OCI-LY7 (cell line): ENCODE results near the gene GNG14. TPM values are rescaled to one million over a fixed set of nuclear protein-coding genes. Genes with fewer than 3 reads are reported as not detected.

Source experiments
- BruUV-seq: library from RNA; stranded (reverse); fragments of 400-500 nt; replicated peaks from 2 replicates; lab custom pipeline; 2021; lab: Mats Ljungman, UMichigan
- CTCF ChIA-PET: fragments of 300-600 bp; sonication (Branson Sonifier 250); formaldehyde crosslinking; loops from one replicate; lab custom pipeline; 2022; ENCODE audit warnings: antibody characterized with exemption; ENCODE audit not compliant: unreplicated experiment; lab: Charles Lee
- POLR2A ChIA-PET: fragments of 300-600 bp; sonication (Branson Sonifier 250); formaldehyde crosslinking; loops from one replicate; lab custom pipeline; 2022; ENCODE audit warnings: antibody characterized with exemption; lab: Charles Lee
- DNase-seq: peaks from one replicate; pipeline ENCODE4 v3.0.0-alpha.2; 2015; ENCODE audit warnings: low spot score
- H2AFZ ChIP-seq: fragments of 200-600 bp; sonication (generic), shearing (Covaris generic); 2 replicates; pipeline ENCODE4 v1.6.1; 2014; ENCODE audit warnings: mild to moderate bottlenecking, antibody characterized with exemption, low read length, moderate library complexity
- H3K27ac ChIP-seq: fragments of 200-600 bp; sonication (generic); 2 replicates; pipeline ENCODE4 v1.5.1; 2014; ENCODE audit warnings: mixed run types, low read depth, mild to moderate bottlenecking, moderate library complexity, low read length, inconsistent platforms; ENCODE audit not compliant: poor library complexity, severe bottlenecking
- H3K36me3 ChIP-seq: fragments of 200-600 bp; sonication (generic); 2 replicates; pipeline ENCODE4 v1.6.1; 2014; ENCODE audit warnings: mild to moderate bottlenecking, antibody characterized with exemption, low read length, moderate library complexity, mixed read lengths; ENCODE audit not compliant: insufficient read depth
- H3K4me1 ChIP-seq: fragments of 200-600 bp; sonication (generic); 2 replicates; pipeline ENCODE4 v1.5.1; 2014; ENCODE audit warnings: mild to moderate bottlenecking, low read length; ENCODE audit not compliant: insufficient read depth, poor library complexity, severe bottlenecking
- H3K4me2 ChIP-seq: fragments of 200-600 bp; sonication (generic); 2 replicates; pipeline ENCODE4 v1.6.1; 2014; ENCODE audit warnings: mild to moderate bottlenecking, low read length
- H3K4me3 ChIP-seq: fragments of 200-600 bp; sonication (generic); 2 replicates; pipeline ENCODE4 v1.5.1; 2014; ENCODE audit warnings: mild to moderate bottlenecking, low read depth, low read length; ENCODE audit not compliant: poor library complexity, severe bottlenecking
- H3K79me2 ChIP-seq: fragments of 200-600 bp; sonication (generic); 2 replicates; pipeline ENCODE4 v1.6.1; 2016; ENCODE audit warnings: low read depth, mild to moderate bottlenecking, low read length, moderate library complexity, mixed read lengths; ENCODE audit not compliant: insufficient read depth
- H3K9me2 ChIP-seq: fragments of 200-600 bp; sonication (generic); 2 replicates; pipeline ENCODE4 v1.6.1; 2016; ENCODE audit warnings: mild to moderate bottlenecking, low read length, mixed read lengths; ENCODE audit not compliant: insufficient read depth
- H3K9me3 ChIP-seq: fragments of 200-600 bp; sonication (generic); 2 replicates; pipeline ENCODE4 v1.6.1; 2014; ENCODE audit warnings: mild to moderate bottlenecking, mixed run types, low read length, mixed read lengths
- H4K20me1 ChIP-seq: fragments of 200-600 bp; sonication (generic); 2 replicates; pipeline ENCODE4 v1.6.1; 2014; ENCODE audit warnings: mild to moderate bottlenecking, antibody characterized with exemption, low read length, moderate library complexity, mixed read lengths; ENCODE audit not compliant: insufficient read depth
- EZH2phosphoT487 ChIP-seq: fragments of 200-600 bp; sonication (generic); IDR thresholded peaks from 2 replicates; pipeline ENCODE4 v1.6.1; 2018; ENCODE audit warnings: low read depth, borderline replicate concordance, mild to moderate bottlenecking, mixed run types, antibody characterized with exemption, low read length, moderate library complexity, mixed read lengths
- intact Hi-C: fragments of 100-400 bp; cut with micrococcal nuclease; formaldehyde crosslinking; loops from one replicate; pipeline ENCODE4 v1.10.0; 2022; ENCODE audit not compliant: unreplicated experiment
- total RNA-seq, 2 experiments: library from RNA; depleted of rRNA in 1 of 2; stranded (reverse); fragments of >200 nt in 1 of 2; shearing (Covaris generic) in 1 of 2; gene quantifications; 2 replicates each; pipeline ENCODE4 v1.2.3, GENCODE V29; 2014 to 2022
- TF ChIP-seq, protein P1 (sequence below): fragments of 200-600 bp; sonication (generic); conservative IDR thresholded peaks from 2 replicates; pipeline ENCODE4 v1.5.1; 2014; ENCODE audit warnings: mild to moderate bottlenecking, antibody characterized with exemption, low read length, moderate library complexity, mixed read lengths

The GNG14 gene
- total RNA-seq, 2 experiments from 2014 or later, result 0.93 TPM; not detected in 1

GRCh38 chr19:12666265-12667048, 21.3 kb upstream of the GNG14 start, which contains the start of the genes MAN2B1 and WDR83:
Gene MAN2B1 (minus strand): TSS chr19:12666742. CDS start chr19:12666701, 41 bp downstream.
Gene WDR83 (plus strand): TSS chr19:12666807. CDS start chr19:12669791, 2,984 bp downstream.
- H3K27ac ChIP-seq, result peak within 1 kb of the TSS; percentile 71
- peak within 1 kb of the TSS; percentile 90 for H3K4me2 ChIP-seq
- H2AFZ ChIP-seq, result peak within 1 kb of the TSS; percentile 49
- H3K36me3 ChIP-seq, result peaks cover 36% of the 10 kb centered on the region
- peak; percentile 85 for DNase-seq
- H3K4me1 ChIP-seq, result peaks cover 42% of the 10 kb centered on the region
- H3K9me2 ChIP-seq, result no peaks in the 10 kb centered on the region
- CTCF ChIA-PET, result interaction anchor here (0.7 kb wide), 1 partner anchor 607 kb away, joined by 3 read pairs; no protein-coding TSS in a partner anchor
- BruUV-seq, result no TSS peak
- no peaks in the 10 kb centered on the region for H4K20me1 ChIP-seq
- no peaks in the 10 kb centered on the region for H3K9me3 ChIP-seq
- TF ChIP-seq, protein P1, sequence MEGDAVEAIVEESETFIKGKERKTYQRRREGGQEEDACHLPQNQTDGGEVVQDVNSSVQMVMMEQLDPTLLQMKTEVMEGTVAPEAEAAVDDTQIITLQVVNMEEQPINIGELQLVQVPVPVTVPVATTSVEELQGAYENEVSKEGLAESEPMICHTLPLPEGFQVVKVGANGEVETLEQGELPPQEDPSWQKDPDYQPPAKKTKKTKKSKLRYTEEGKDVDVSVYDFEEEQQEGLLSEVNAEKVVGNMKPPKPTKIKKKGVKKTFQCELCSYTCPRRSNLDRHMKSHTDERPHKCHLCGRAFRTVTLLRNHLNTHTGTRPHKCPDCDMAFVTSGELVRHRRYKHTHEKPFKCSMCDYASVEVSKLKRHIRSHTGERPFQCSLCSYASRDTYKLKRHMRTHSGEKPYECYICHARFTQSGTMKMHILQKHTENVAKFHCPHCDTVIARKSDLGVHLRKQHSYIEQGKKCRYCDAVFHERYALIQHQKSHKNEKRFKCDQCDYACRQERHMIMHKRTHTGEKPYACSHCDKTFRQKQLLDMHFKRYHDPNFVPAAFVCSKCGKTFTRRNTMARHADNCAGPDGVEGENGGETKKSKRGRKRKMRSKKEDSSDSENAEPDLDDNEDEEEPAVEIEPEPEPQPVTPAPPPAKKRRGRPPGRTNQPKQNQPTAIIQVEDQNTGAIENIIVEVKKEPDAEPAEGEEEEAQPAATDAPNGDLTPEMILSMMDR, result no peak
- TF ChIP-seq EZH2phosphoT487, result no peak
- intact Hi-C loops, result no loop called here
- H3K79me2 ChIP-seq, result peaks cover 27% of the 10 kb centered on the region; the same call in 1 of the 2 replicates
- H3K4me3 ChIP-seq, result peak within 1 kb of the TSS; percentile 85
- POLR2A ChIA-PET, result interaction anchor here (0.9 to 1.2 kb wide), 3 partner anchors 36 to 57 kb away, joined by 3 read pairs; no protein-coding TSS in a partner anchor

GRCh38 chr19:12667731-12668302, 20.0 kb upstream of the GNG14 start:
- no peaks in the 10 kb centered on the region for H4K20me1 ChIP-seq
- TF ChIP-seq, protein P1, result no peak
- no peak for TF ChIP-seq EZH2phosphoT487
- no TSS peak for BruUV-seq
- H3K36me3 ChIP-seq, result peaks cover 36% of the 10 kb centered on the region
- H3K4me2 ChIP-seq, result peak overlapping the region; percentile 90
- H3K9me2 ChIP-seq, result no peaks in the 10 kb centered on the region
- H2AFZ ChIP-seq, result no peak overlapping the region
- ChIA-PET CTCF (no interaction called here), POLR2A (interaction anchor here (1.4 kb wide), 1 partner anchor 13 kb away, joined by 4 read pairs; the partner anchor contains the start of gene DHPS)
- peaks cover 27% of the 10 kb centered on the region; the same call in 1 of the 2 replicates for H3K79me2 ChIP-seq
- H3K4me1 ChIP-seq, result peaks cover 42% of the 10 kb centered on the region
- intact Hi-C loops, result no loop called here
- no peak for DNase-seq
- H3K4me3 ChIP-seq, result peak overlapping the region; percentile 96
- no peak overlapping the region for H3K27ac ChIP-seq
- H3K9me3 ChIP-seq, result no peaks in the 10 kb centered on the region
